GM10266 (cell line): ENCODE results near the gene OCA2.
A peak's percentile ranks its signal among the peaks of the same experiment; 100 is the strongest.

Experiments
- DNase-seq: peaks from one replicate; pipeline ENCODE4 v3.0.0; 2012; ENCODE audit errors: extremely low spot score
- TF ChIP-seq, protein P1 (sequence below): IDR thresholded peaks from 2 replicates; pipeline ENCODE4 v1.5.1; 2012; ENCODE audit warnings: mild to moderate bottlenecking, low read depth; ENCODE audit not compliant: control insufficient read depth, insufficient read depth; ENCODE audit errors: missing control alignments

Gene OCA2

DNA sequence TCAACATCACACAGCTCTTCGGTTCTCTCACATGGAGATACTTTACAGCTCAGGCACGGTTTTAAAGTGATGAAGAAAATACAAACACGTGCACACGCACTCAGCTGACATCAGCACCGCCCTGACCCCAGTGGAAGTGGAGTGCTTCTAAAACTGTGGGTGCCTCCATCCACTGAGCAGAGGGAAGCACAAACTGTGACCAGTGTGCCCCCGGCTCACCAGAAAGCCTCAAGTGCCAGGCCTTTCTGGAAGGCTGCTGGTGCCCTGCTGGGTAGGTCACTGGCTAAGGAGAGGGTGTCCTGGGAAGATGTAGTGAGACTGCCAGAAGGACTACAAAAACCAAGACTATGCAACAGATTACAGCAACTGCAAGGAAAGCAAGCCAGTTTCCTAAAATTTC, 78.5 kb downstream of the OCA2 start:
- TF ChIP-seq, protein P1, sequence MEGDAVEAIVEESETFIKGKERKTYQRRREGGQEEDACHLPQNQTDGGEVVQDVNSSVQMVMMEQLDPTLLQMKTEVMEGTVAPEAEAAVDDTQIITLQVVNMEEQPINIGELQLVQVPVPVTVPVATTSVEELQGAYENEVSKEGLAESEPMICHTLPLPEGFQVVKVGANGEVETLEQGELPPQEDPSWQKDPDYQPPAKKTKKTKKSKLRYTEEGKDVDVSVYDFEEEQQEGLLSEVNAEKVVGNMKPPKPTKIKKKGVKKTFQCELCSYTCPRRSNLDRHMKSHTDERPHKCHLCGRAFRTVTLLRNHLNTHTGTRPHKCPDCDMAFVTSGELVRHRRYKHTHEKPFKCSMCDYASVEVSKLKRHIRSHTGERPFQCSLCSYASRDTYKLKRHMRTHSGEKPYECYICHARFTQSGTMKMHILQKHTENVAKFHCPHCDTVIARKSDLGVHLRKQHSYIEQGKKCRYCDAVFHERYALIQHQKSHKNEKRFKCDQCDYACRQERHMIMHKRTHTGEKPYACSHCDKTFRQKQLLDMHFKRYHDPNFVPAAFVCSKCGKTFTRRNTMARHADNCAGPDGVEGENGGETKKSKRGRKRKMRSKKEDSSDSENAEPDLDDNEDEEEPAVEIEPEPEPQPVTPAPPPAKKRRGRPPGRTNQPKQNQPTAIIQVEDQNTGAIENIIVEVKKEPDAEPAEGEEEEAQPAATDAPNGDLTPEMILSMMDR: no peak

DNA sequence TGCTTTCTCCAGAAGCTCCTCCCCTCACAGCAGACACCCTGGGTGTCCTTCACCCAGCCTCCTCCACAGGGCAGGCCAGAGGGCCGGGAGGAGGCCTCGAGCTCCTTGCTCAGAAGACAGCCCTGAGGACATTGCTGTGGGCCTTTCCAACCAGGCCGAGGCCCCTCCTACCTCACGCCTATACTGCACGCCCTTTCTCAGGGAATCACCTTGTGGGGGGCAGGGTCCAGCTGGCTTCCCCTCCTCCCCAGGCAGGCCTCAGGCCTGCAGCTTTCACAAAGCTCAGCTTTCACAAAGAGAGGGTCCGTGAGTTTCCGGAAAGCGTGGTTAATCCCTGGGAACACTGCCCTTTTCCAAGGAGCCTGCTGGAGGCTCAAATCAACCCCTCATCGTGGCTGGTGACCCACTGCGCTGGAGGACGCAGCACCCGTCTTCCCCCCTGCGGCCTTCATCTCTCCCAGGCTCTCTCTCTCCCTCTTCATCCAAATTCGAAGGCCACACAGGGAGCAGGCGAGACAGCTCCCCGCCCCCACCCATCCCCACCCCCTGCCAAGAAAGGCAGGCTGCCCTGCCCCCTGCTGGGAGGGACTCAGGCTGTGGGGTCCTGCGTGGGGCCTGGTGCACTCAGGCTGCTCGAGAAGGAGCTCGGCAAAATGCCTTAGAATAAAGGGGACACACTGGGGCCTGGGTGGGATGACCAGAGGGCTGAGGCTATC, 79.4 kb downstream of the OCA2 start:
- TF ChIP-seq, protein P1: no peak
- DNase-seq: peak; percentile 6

More for the DNA sequence above, 78.5 kb downstream of the OCA2 start:
- no peak for DNase-seq

DNA sequence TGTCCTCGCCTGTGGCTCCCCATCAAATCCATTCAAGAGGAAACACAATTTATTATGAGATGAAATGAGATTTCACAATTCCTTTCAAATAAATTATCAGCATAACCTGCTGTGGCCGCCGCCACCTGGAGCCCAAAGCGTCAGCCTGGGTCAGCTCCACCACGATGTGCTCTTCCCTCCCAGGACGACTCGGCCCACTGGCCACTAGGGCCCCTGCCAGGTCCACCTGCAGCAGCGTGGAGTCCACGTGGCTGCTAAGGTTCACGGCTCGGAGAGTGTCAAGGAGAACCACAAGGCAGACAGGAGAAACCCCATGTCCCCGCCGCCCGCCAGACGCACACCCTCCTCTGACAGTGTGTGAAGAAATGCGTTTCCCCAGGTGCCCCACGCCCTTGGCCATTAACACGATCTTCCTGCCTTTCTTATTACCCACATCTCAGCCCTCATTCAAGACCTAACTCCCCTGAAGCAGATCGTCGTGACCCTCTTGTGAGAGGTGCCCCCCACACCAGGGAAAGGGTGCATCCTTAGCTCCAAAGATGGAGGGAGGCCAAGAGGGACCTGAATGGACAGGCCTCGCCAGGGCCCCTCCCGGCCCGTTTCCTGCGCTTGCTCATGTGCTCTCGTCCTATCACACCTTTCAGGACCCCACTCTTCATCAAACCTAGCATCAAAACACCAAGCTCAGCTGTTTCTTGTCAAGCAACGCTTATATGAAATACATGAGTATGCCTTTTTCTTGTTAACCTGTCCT, 80.6 kb downstream of the OCA2 start:
- TF ChIP-seq, protein P1: no peak

DNA sequence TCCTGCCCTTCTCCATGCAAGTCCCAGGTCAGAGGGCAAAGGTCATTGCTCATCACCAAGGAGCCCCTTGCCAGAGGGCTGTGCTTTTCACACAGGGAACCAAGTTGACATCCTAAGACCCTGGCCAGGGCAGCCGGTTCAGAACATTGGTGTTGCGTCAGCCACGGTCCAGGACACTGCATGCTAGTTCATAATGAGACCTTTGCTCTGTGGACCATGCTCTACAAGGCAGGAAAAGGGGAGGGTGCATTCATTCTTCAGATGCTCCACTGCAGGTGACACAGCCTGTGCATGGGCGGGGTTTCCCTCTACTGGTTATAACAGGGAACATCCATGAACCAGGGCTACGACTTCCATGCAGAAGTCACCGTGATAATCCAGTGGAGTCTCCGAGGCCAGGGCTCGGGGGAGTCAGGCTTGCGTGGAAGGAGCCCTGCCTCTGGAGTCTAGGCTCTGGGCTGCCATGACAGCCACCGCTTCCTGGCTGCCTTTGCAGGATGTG, 81.6 kb downstream of the OCA2 start:
- no peak for DNase-seq
- TF ChIP-seq, protein P1: no peak

More for the DNA sequence above, 80.6 kb downstream of the OCA2 start:
- no peak for DNase-seq

DNA sequence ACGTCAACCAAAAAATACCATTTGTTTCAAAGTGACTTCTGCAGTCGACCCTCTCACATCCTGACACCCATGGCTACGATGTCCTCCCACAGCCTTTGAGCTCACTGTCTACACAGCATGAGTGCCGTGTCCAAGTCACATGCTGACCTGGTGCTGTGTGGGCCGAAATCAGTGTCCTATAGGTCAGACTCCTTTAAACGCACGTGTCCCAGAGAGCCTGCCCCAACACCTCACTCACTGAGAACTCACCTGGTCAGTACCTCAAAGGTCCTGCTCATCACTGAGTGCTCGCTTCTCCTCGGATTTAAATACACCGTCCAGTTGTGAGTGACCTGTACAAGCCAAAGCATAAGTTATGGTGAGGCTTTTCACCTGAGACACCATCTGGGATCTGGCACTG, 83.3 kb downstream of the OCA2 start:
- DNase-seq: no peak
- TF ChIP-seq, protein P1: no peak

DNA sequence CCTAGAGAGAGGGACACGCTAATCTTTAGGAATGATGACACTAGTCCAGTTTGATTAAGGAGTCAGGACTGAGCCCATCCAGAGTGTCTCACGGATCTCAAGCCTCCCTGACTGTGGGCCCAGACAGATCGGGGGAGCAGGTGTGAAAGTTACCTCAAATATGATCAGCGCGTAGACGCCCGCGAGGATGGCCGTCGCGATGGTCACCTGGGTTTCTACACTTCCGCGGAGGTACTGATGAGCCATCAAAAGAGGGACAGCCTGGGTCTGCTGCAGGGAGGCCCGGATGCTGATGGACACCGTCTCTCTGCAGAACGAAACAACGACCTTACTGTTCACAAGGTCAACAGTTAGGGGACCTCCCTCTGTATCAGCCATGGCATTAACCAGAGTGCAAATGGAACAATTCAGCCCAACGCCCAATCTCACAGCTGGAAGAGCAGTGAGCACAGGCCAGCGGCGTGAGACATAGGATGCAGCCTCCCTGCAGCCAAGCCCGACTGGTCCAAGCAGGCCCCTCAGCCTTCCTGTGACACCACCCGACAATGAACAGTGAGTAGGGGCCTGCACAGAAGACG, 84.4 kb downstream of the OCA2 start:
- TF ChIP-seq, protein P1: no peak
- DNase-seq: no peak
